Prostate gland (tissue), 2 donors: ENCODE measurements around the gene PZP. TPM values are rescaled to one million over a fixed set of nuclear protein-coding genes. Genes with fewer than 3 reads are reported as not detected.

ENCODE experiments used
- DNase-seq: peaks from one replicate; pipeline ENCODE4 v3.0.0-alpha.2; 2019; ENCODE audit warnings: low spot score
- H3K27ac ChIP-seq, 2 donors: fragments of 200-600 bp; sonication (generic); 2 replicates each; pipeline ENCODE4 v1.5.1; 2017 to 2019
- H3K27me3 ChIP-seq: fragments of 200-600 bp; sonication (generic); replicated peaks from 2 replicates; pipeline ENCODE4 v1.5.1; 2019; ENCODE audit not compliant: insufficient read depth
- H3K36me3 ChIP-seq, 2 donors: fragments of 200-600 bp; sonication (generic); 1 replicate in 1 of 2; 2 replicates in 1 of 2; pipeline versions ENCODE4 v1.5.1 to v1.8.1; 2017 to 2019
- H3K4me1 ChIP-seq: fragments of 200-600 bp; sonication (generic); replicated peaks from 2 replicates; pipeline ENCODE4 v1.5.1; 2019
- H3K4me3 ChIP-seq, 2 donors: fragments of 200-600 bp; sonication (generic); 2 replicates each; pipeline ENCODE4 v1.5.1; 2017 to 2019
- H3K9me3 ChIP-seq: fragments of 200-600 bp; sonication (generic); 2 replicates; pipeline ENCODE4 v1.5.1; 2017
- POLR2A ChIP-seq: fragments of 450-650 bp; IDR thresholded peaks from one replicate; pipeline ENCODE4 v1.6.1; 2016; ENCODE audit warnings: antibody characterized with exemption, mild to moderate bottlenecking
- POLR2AphosphoS5 ChIP-seq: sonication (generic); formaldehyde crosslinking; IDR thresholded peaks from one replicate; pipeline ENCODE4 v1.6.1; 2017; ENCODE audit warnings: antibody characterized with exemption
- WGBS: methylation state at CpG from one replicate; pipeline ENCODE4 v1.1.5; 2018; 5-methylcytosine and 5-hydroxymethylcytosine counted together
- intact Hi-C: fragments of 100-400 bp; cut with DNase I; formaldehyde crosslinking; loops from one replicate; pipeline ENCODE4 v1.14.2; 2022
- microRNA counts, 2 donors: library from miRNA; unstranded; fragments of <30 nt; microRNA quantifications; one replicate each; lab custom pipeline; 2016 to 2017
- microRNA-seq: library from miRNA; unstranded; fragments of <30 nt; microRNA quantifications from one replicate; pipeline ENCODE4, GENCODE V29; 2016
- total RNA-seq, 2 donors: library from RNA; depleted of rRNA; stranded (reverse); fragments of >200 nt; gene quantifications; one replicate each; pipeline ENCODE4 v1.1.0, GENCODE V29; 2016
- TF ChIP-seq, protein P1 (sequence below), 4 experiments: fragments of 200-600 bp in 2 of 4; fragments of 450-650 bp in 2 of 4; sonication (generic) in 2 of 4; IDR thresholded peaks; 1 replicate in 3 of 4; 2 replicates in 1 of 4; pipeline ENCODE4 v1.5.1; 2016 to 2019; ENCODE audit warnings: antibody characterized with exemption in 4 of 4, mild to moderate bottlenecking in 2 of 4, moderate library complexity in 2 of 4

Gene PZP
- total RNA-seq, 2 donors from 2014 or later = 0.62 TPM; not detected in 1

DNA sequence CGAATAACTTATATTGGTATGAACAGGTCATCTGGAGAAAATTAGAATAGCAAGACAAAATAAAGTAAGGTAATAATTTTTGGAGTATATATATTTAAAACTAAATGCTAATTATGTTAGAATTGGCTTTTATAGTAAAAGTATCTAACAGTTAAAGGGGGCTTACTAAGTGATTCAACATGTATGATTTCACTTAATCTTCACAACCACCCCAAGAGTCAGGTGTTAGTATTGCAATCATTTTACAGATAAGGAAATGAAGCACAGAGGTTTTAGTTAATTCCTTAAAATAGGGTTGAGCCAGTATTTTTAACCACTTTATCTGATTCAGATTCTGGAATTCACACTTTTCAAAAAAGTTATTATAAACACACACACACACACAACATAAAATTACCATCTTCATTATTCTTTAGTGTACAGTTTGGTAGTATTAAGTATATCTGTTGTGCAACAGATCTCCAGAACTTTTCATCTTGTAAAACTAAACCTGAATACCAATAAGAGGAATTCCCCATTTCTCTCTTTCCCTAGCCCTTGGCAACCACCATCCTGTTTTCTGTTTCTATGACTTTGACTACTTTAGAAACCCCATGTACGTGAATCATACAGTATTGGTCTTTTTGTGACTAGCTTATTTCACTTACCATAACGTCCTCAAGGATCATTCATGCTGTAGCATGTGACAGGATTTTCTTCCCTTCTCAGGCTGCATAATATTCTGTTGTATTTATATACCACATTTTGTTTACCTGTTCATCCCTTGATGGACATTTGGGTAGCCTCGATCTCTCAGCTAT is 104.9 kb downstream of the PZP start:
- TF ChIP-seq, protein P1, sequence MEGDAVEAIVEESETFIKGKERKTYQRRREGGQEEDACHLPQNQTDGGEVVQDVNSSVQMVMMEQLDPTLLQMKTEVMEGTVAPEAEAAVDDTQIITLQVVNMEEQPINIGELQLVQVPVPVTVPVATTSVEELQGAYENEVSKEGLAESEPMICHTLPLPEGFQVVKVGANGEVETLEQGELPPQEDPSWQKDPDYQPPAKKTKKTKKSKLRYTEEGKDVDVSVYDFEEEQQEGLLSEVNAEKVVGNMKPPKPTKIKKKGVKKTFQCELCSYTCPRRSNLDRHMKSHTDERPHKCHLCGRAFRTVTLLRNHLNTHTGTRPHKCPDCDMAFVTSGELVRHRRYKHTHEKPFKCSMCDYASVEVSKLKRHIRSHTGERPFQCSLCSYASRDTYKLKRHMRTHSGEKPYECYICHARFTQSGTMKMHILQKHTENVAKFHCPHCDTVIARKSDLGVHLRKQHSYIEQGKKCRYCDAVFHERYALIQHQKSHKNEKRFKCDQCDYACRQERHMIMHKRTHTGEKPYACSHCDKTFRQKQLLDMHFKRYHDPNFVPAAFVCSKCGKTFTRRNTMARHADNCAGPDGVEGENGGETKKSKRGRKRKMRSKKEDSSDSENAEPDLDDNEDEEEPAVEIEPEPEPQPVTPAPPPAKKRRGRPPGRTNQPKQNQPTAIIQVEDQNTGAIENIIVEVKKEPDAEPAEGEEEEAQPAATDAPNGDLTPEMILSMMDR (IDR thresholded peaks at IDR 0.05) = no peak
- no peak for TF ChIP-seq POLR2A
- TF ChIP-seq POLR2AphosphoS5 = no peak
- Histone ChIP-seq H3K27me3 (no peaks in the 10 kb centered on the region), H3K4me1 (no peaks in the 10 kb centered on the region), H3K4me3 (no peak overlapping the region), H3K27ac (no peak overlapping the region), H3K9me3 (no peaks in the 10 kb centered on the region), H3K36me3 (no peaks in the 10 kb centered on the region)
- intact Hi-C loops = no loop called here
- DNase-seq = no peak
- 84% methylated on average over 4 of the region's 4 CpGs for WGBS

DNA sequence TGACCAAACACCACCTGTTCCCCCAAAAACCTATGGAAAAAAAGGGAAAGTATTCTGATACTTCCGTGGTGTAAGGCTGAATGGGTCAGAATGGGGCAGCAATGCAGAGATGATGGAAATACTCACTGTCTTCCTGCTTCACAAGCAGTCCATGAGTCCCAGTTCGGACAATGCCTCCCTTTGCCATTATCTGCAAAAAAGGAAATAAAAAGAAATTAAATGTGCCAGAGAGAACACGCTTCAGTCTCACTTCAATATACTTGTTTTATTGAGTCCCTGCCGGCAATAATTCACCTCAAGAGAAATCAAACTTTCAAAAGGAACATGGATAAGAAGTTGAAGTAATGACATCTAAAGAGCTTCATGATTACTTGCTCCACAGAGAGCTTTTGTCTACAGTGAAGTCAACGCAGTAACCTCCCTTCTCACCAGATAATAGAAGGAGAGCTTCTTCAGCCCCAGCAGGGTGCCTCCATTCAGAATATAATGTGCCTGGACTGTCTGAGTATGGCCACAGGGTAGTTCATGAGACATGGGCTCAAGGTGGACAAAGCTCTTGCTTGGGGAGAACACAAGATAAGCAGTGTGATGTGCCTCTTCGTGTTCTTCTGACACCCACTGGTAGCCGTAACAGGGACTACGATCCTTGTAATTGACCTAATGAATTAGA is 107.0 kb downstream of the PZP start:
- TF ChIP-seq POLR2A (no peak), POLR2AphosphoS5 (no peak)
- TF ChIP-seq, protein P1 (IDR thresholded peaks at IDR 0.05) = no peak
- Histone ChIP-seq H3K27ac (no peak overlapping the region), H3K36me3 (no peaks in the 10 kb centered on the region), H3K4me1 (no peaks in the 10 kb centered on the region), H3K4me3 (no peak overlapping the region), H3K9me3 (no peaks in the 10 kb centered on the region), H3K27me3 (no peaks in the 10 kb centered on the region)
- WGBS = 72% methylated on average over 8 of the region's 8 CpGs
- intact Hi-C loops = no loop called here
- no peak for DNase-seq

DNA sequence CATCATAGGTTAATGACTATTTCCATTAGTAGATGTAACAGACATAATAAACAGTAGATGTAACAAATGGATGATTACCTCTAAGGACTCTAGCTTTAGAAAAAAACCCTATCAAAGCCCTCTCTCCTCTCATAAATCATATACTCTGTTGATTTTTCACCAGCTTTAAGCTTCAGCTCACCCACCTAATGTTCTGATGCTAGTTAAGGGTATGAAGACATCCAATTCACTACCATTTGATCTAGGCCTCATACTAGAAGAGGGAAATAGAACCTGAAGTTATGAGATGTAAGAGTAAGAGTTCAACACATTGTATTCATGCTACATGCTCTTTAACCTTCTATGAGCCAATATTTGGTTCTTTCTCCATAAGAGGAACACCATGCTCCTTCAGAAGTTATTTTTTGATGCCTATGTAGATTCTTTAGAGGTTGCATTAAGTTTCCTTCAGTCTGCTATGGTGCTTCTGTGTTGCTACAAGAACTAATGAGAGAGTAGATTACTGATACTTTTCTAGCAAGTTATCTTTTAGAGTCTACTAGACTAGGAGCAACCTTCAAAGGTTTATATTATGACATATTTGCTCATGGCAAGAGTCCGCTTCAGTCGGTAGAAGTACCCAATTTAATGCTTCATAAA is 108.5 kb downstream of the PZP start:
- no peaks in the 10 kb centered on the region for H3K9me3 ChIP-seq
- H3K4me1 ChIP-seq = no peaks in the 10 kb centered on the region
- no peaks in the 10 kb centered on the region for H3K27me3 ChIP-seq
- 94% methylated on average over 2 of the region's 2 CpGs for WGBS
- DNase-seq = no peak
- TF ChIP-seq POLR2AphosphoS5 (no peak), POLR2A (no peak)
- TF ChIP-seq, protein P1 (IDR thresholded peaks at IDR 0.05) = no peak
- intact Hi-C loops = loop anchor here (2.0 kb wide), 1 partner anchor 19 kb away; no protein-coding TSS in a partner anchor
- H3K4me3 ChIP-seq = no peak overlapping the region
- no peaks in the 10 kb centered on the region for H3K36me3 ChIP-seq
- no peak overlapping the region for H3K27ac ChIP-seq

MicroRNAs encoded within 50 kb of the gene (microRNA counts, 767-probe panel; counts per million panel counts)
- microRNA hsa-miR-1244 (lab: Ali Mortazavi, UCI) = 0 to 431 counts per million in 2 donors

Small RNAs within 50 kb of the gene (microRNA-seq; reads per million reads assigned to microRNA genes)
- not detected for gene MIR1244-3

Other genes with a start within 250 kb of the PZP start
- gene KLRG1, start 218.8 kb downstream of the PZP start, total RNA-seq = 1 to 10 TPM in 1 of 2 donors, under 1 TPM in 1; 0.36 to 4.5 TPM
- 100 to 1,000 TPM in 1 of 2 donors, 10 to 100 TPM in 1; 82.6 to 286 TPM for gene A2M, start 92.5 kb downstream of the PZP start, total RNA-seq